Osteoblast (primary cell): ENCODE results near the gene UNC80. TPM values are rescaled to one million over a fixed set of nuclear protein-coding genes. Genes with fewer than 3 reads are reported as not detected.

Experiments used
- DNase-seq: peaks from one replicate; pipeline ENCODE4 v3.0.0; 2011; ENCODE audit warnings: low spot score, mixed read lengths; ENCODE audit not compliant: insufficient read length; ENCODE audit errors: missing footprints
- H2AFZ ChIP-seq: 2 replicates; pipeline ENCODE4 v1.6.0; 2011; ENCODE audit warnings: mild to moderate bottlenecking, low read length
- H3K27ac ChIP-seq: 2 replicates; pipeline ENCODE4 v1.5.1; 2011; ENCODE audit warnings: mild to moderate bottlenecking, low read depth, low read length, moderate library complexity
- H3K27me3 ChIP-seq: 2 replicates; pipeline ENCODE4 v1.6.0; 2012; ENCODE audit warnings: mild to moderate bottlenecking, control low read depth, inconsistent platforms, low read length, moderate library complexity; ENCODE audit not compliant: insufficient read depth
- H3K36me3 ChIP-seq: 2 replicates; pipeline ENCODE4 v1.5.1; 2011; ENCODE audit warnings: mild to moderate bottlenecking, low read length, control low read depth, moderate library complexity; ENCODE audit not compliant: insufficient read depth
- H3K4me1 ChIP-seq: 2 replicates; pipeline ENCODE4 v1.5.1; 2011; ENCODE audit warnings: mild to moderate bottlenecking, low read length, control low read depth, moderate library complexity; ENCODE audit not compliant: insufficient read depth
- H3K4me2 ChIP-seq: 2 replicates; pipeline ENCODE4 v1.6.0; 2011; ENCODE audit warnings: mild to moderate bottlenecking, low read length; ENCODE audit not compliant: insufficient read depth
- H3K4me3 ChIP-seq: fragments of 200-600 bp; sonication (generic); 3 replicates; pipeline ENCODE4 v1.5.1; 2012; ENCODE audit warnings: mild to moderate bottlenecking, low read length, inconsistent platforms; ENCODE audit not compliant: insufficient read depth
- H3K79me2 ChIP-seq: 2 replicates; pipeline ENCODE4 v1.6.0; 2012; ENCODE audit warnings: mild to moderate bottlenecking, low read length, control low read depth, inconsistent platforms; ENCODE audit not compliant: insufficient read depth
- H3K9me3 ChIP-seq: 2 replicates; pipeline ENCODE4 v1.5.1; 2011; ENCODE audit warnings: low read depth, low read length, control low read depth
- H4K20me1 ChIP-seq: 2 replicates; pipeline ENCODE4 v1.6.0; 2012; ENCODE audit warnings: mild to moderate bottlenecking, low read length, control low read depth; ENCODE audit not compliant: insufficient read depth
- total RNA-seq: library from RNA; depleted of rRNA; stranded (reverse); fragments of >200 nt; gene quantifications from 2 replicates; pipeline ENCODE4 v1.2.3, GENCODE V29; 2012
- TF ChIP-seq, protein P1 (sequence below): IDR thresholded peaks from 2 replicates; pipeline ENCODE4 v1.5.1; 2011; ENCODE audit warnings: mild to moderate bottlenecking, low read depth, low read length, moderate library complexity; ENCODE audit errors: extremely low read depth

UNC80 gene
- total RNA-seq, 1 donor: not detected

DNA sequence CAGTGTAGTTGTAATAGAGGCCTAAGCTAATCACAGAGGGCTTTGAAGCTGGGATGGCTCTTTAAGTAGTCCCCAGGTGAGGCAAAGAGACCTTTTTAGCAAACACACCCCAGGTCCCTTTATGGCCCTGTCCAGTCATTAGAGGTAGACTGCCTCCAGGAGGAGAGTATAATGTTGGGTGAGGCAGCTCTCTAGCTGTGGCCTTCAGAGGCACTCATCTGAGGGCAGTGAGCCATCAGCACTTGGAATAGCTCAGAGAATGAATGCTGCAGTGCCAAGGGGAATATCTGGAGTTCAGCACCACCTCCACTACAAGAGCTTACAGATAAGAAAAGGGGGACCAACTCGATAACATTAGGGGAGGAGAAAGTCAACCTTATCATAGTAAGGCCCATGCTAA is 52.8 kb downstream of the UNC80 start:
- no peaks in the 10 kb centered on the region for H3K27me3 ChIP-seq
- H4K20me1 ChIP-seq: no peaks in the 10 kb centered on the region
- H3K9me3 ChIP-seq: peaks cover 3% of the 10 kb centered on the region
- no peak overlapping the region for H3K27ac ChIP-seq
- TF ChIP-seq, protein P1, sequence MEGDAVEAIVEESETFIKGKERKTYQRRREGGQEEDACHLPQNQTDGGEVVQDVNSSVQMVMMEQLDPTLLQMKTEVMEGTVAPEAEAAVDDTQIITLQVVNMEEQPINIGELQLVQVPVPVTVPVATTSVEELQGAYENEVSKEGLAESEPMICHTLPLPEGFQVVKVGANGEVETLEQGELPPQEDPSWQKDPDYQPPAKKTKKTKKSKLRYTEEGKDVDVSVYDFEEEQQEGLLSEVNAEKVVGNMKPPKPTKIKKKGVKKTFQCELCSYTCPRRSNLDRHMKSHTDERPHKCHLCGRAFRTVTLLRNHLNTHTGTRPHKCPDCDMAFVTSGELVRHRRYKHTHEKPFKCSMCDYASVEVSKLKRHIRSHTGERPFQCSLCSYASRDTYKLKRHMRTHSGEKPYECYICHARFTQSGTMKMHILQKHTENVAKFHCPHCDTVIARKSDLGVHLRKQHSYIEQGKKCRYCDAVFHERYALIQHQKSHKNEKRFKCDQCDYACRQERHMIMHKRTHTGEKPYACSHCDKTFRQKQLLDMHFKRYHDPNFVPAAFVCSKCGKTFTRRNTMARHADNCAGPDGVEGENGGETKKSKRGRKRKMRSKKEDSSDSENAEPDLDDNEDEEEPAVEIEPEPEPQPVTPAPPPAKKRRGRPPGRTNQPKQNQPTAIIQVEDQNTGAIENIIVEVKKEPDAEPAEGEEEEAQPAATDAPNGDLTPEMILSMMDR: no peak
- H2AFZ ChIP-seq: no peak overlapping the region
- no peaks in the 10 kb centered on the region for H3K79me2 ChIP-seq
- H3K4me3 ChIP-seq: no peak overlapping the region
- no peaks in the 10 kb centered on the region for H3K4me1 ChIP-seq
- no peak overlapping the region for H3K4me2 ChIP-seq
- no peaks in the 10 kb centered on the region for H3K36me3 ChIP-seq
- DNase-seq: no peak

GRCh38 chr2:209830722-209831465 is 59.3 kb downstream of the UNC80 start:
- H3K4me1 ChIP-seq: no peaks in the 10 kb centered on the region
- no peaks in the 10 kb centered on the region for H3K79me2 ChIP-seq
- TF ChIP-seq, protein P1: no peak
- H2AFZ ChIP-seq: no peak overlapping the region
- H3K36me3 ChIP-seq: no peaks in the 10 kb centered on the region
- no peaks in the 10 kb centered on the region for H3K27me3 ChIP-seq
- no peak for DNase-seq
- H4K20me1 ChIP-seq: no peaks in the 10 kb centered on the region
- no peak overlapping the region for H3K4me3 ChIP-seq
- no peak overlapping the region for H3K27ac ChIP-seq
- no peak overlapping the region for H3K4me2 ChIP-seq
- H3K9me3 ChIP-seq: peaks cover 3% of the 10 kb centered on the region

DNA sequence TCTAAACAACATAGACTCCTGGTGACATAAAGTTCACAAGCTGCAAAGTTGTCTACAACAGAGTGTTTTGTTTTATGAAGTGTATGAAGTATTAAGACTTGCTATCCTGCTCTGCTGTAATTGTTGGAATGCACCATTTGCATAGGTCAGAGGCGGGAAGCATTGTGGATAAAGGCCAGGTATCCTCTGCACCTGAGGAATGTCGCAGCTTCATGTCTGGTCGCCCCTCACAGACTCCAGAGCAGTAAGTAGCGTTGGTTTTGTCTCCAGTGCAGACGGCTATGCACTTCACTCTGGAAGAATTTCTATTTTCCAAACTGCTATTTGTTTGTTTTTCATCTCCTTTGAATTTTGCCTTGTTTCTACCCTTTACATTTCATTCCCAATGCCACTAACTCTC is 63.1 kb downstream of the UNC80 start:
- Histone ChIP-seq H3K79me2 (no peaks in the 10 kb centered on the region), H3K4me2 (no peak overlapping the region), H3K27me3 (no peaks in the 10 kb centered on the region), H3K4me3 (no peak overlapping the region), H2AFZ (no peak overlapping the region), H3K36me3 (no peaks in the 10 kb centered on the region), H3K9me3 (no peaks in the 10 kb centered on the region), H3K4me1 (no peaks in the 10 kb centered on the region), H3K27ac (no peak overlapping the region), H4K20me1 (no peaks in the 10 kb centered on the region)
- TF ChIP-seq, protein P1: no peak
- DNase-seq: no peak

DNA sequence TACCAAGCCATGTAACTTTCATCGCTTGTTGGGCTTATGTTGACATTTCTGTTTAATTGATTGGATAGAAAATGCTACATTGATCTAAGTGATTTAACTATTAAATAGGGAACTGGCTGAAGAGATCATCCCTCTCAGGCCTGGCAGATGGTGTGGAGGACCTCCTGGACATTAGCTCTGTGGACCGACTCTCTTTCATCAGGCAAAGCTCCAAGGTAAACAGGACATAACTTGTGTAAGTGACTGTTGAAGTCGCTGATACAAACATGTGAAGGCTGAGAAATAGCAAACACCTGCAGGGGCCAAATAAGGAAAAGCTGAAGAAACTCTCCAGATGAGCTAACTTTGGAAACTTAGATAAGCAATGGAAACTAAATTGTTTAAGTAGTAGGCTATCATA is 68.8 kb downstream of the UNC80 start:
- peaks cover 2% of the 10 kb centered on the region for H3K9me3 ChIP-seq
- no peak overlapping the region for H3K4me2 ChIP-seq
- H3K4me3 ChIP-seq: no peak overlapping the region
- H3K27ac ChIP-seq: no peak overlapping the region
- H3K36me3 ChIP-seq: no peaks in the 10 kb centered on the region
- DNase-seq: no peak
- H3K79me2 ChIP-seq: no peaks in the 10 kb centered on the region
- H3K4me1 ChIP-seq: no peaks in the 10 kb centered on the region
- TF ChIP-seq, protein P1: no peak
- H2AFZ ChIP-seq: no peak overlapping the region
- no peaks in the 10 kb centered on the region for H4K20me1 ChIP-seq
- no peaks in the 10 kb centered on the region for H3K27me3 ChIP-seq
